Neural cell (in vitro differentiated cells): ENCODE data around the gene KANSL3. TPM values are rescaled to one million over a fixed set of nuclear protein-coding genes. Genes with fewer than 3 reads are reported as not detected.
"Not testable (repeated sequence)": the region's sequence is repeated elsewhere in the genome, so short reads cannot be mapped to it uniquely, and the experiment has no call there.

Experiments
- H2AFZ ChIP-seq: fragments of 200-600, 300-800 bp; sonication (generic), shearing (Covaris generic); 2 replicates; pipeline ENCODE4 v1.6.0; 2014; ENCODE audit warnings: low read depth, mild to moderate bottlenecking, antibody characterized with exemption, low read length, moderate library complexity
- H3F3A ChIP-seq: fragments of 200-600 bp; shearing (Covaris generic); 2 replicates; pipeline ENCODE4 v1.6.1; 2016; ENCODE audit warnings: mild to moderate bottlenecking, moderate library complexity, mixed read lengths, antibody characterized with exemption, low read length; ENCODE audit not compliant: insufficient read depth, poor library complexity, severe bottlenecking
- H3K27ac ChIP-seq: fragments of 200-600, 300-800 bp; sonication (generic), shearing (Covaris generic); 2 replicates; pipeline ENCODE4 v1.5.1; 2014; ENCODE audit warnings: mild to moderate bottlenecking, low read length, moderate library complexity
- H3K27me3 ChIP-seq: fragments of 300-800, 200-600 bp; sonication (generic), shearing (Covaris generic); 2 replicates; pipeline ENCODE4 v1.6.0; 2014; ENCODE audit warnings: mild to moderate bottlenecking, low read depth, low read length, moderate library complexity; ENCODE audit not compliant: insufficient read depth
- H3K36me3 ChIP-seq: fragments of 300-800, 200-600 bp; sonication (generic), shearing (Covaris generic); 2 replicates; pipeline ENCODE4 v1.5.1; 2014; ENCODE audit warnings: mild to moderate bottlenecking, antibody characterized with exemption, low read length, moderate library complexity; ENCODE audit not compliant: insufficient read depth
- H3K4me2 ChIP-seq: fragments of 300-800, 200-600 bp; sonication (generic), shearing (Covaris generic); 2 replicates; pipeline ENCODE4 v1.6.0; 2014; ENCODE audit warnings: mild to moderate bottlenecking, low read length
- H3K4me3 ChIP-seq: fragments of 300-800, 200-600 bp; sonication (generic), shearing (Covaris generic); 2 replicates; pipeline ENCODE4 v1.5.1; 2014; ENCODE audit warnings: mild to moderate bottlenecking, low read length, moderate library complexity
- H3K79me2 ChIP-seq: fragments of 200-600 bp; shearing (Covaris generic); replicated peaks from 2 replicates; pipeline ENCODE4 v1.6.0; 2014; ENCODE audit warnings: mild to moderate bottlenecking, low read length, moderate library complexity; ENCODE audit not compliant: insufficient read depth
- H3K9ac ChIP-seq: fragments of 300-800, 200-600 bp; sonication (generic), shearing (Covaris generic); 2 replicates; pipeline ENCODE4 v1.6.1; 2016; ENCODE audit warnings: mild to moderate bottlenecking, low read length, mixed read lengths
- H3K9me2 ChIP-seq: fragments of 200-600 bp; shearing (Covaris generic); 2 replicates; pipeline ENCODE4 v1.6.1; 2016; ENCODE audit warnings: mild to moderate bottlenecking, low read length, mixed read lengths; ENCODE audit not compliant: insufficient read depth
- H3K9me3 ChIP-seq: fragments of 200-600, 300-800 bp; sonication (generic), shearing (Covaris generic); 2 replicates; pipeline ENCODE4 v1.6.1; 2016; ENCODE audit warnings: mild to moderate bottlenecking, mixed run types, low read length, moderate library complexity, mixed read lengths
- H4K20me1 ChIP-seq: fragments of 200-600 bp; shearing (Covaris generic); 2 replicates; pipeline ENCODE4 v1.6.1; 2016; ENCODE audit warnings: mild to moderate bottlenecking, mixed run types; ENCODE audit not compliant: insufficient read depth
- MXI1 ChIP-seq: fragments of 450-650 bp; conservative IDR thresholded peaks from 2 replicates; pipeline ENCODE4 v1.6.1; 2014; ENCODE audit warnings: antibody characterized with exemption, mild to moderate bottlenecking; ENCODE audit not compliant: poor library complexity, severe bottlenecking
- polyA plus RNA-seq: library from polyadenylated mRNA; depleted of rRNA; stranded (reverse); fragments of >200 nt; gene quantifications from 2 replicates; pipeline ENCODE4 v1.2.3, GENCODE V29; 2014
- TF ChIP-seq, protein P1 (sequence below): fragments of 450-650 bp; IDR thresholded peaks from 2 replicates; pipeline ENCODE4 v1.5.1; 2014; ENCODE audit warnings: antibody characterized with exemption, mild to moderate bottlenecking, moderate library complexity; ENCODE audit not compliant: poor library complexity, severe bottlenecking
- TF ChIP-seq, protein P2 (sequence below): IDR thresholded peaks from 2 replicates; pipeline ENCODE4 v1.6.1; 2012; ENCODE audit warnings: borderline replicate concordance

The KANSL3 gene
- polyA plus RNA-seq, 1 donor from 2014 or later = 37.7 TPM

DNA sequence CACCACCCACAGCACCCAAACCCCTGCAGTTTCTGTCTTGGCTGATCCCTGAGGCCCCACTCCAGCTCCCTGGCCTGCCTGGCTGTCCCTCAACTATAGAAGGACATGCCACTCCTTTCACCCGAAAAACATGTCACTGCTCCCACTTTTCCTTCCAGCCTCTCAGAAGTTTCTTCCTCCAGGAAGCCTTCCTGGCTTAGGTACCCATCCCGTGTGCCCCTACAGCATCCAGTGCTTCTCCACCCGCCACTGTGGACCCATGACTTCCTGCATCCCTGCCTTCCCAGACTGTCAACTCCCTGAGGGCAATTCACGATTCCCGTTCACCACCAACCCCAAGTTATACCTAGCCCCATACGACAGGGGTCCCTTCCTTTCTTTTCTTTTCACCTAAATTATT, 80.1 kb downstream of the KANSL3 start:
- Histone ChIP-seq H3K4me2 (no peak overlapping the region), H2AFZ (no peak overlapping the region), H3K9me3 (no peaks in the 10 kb centered on the region), H3K4me3 (no peak overlapping the region), H3K79me2 (no peaks in the 10 kb centered on the region), H3F3A (no peaks in the 10 kb centered on the region), H3K36me3 (no peaks in the 10 kb centered on the region), H3K9ac (no peak overlapping the region), H3K27me3 (no peaks in the 10 kb centered on the region), H3K9me2 (no peaks in the 10 kb centered on the region), H4K20me1 (no peaks in the 10 kb centered on the region), H3K27ac (no peak overlapping the region)
- TF ChIP-seq, protein P1, sequence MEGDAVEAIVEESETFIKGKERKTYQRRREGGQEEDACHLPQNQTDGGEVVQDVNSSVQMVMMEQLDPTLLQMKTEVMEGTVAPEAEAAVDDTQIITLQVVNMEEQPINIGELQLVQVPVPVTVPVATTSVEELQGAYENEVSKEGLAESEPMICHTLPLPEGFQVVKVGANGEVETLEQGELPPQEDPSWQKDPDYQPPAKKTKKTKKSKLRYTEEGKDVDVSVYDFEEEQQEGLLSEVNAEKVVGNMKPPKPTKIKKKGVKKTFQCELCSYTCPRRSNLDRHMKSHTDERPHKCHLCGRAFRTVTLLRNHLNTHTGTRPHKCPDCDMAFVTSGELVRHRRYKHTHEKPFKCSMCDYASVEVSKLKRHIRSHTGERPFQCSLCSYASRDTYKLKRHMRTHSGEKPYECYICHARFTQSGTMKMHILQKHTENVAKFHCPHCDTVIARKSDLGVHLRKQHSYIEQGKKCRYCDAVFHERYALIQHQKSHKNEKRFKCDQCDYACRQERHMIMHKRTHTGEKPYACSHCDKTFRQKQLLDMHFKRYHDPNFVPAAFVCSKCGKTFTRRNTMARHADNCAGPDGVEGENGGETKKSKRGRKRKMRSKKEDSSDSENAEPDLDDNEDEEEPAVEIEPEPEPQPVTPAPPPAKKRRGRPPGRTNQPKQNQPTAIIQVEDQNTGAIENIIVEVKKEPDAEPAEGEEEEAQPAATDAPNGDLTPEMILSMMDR = no peak
- no peak for TF ChIP-seq MXI1

DNA sequence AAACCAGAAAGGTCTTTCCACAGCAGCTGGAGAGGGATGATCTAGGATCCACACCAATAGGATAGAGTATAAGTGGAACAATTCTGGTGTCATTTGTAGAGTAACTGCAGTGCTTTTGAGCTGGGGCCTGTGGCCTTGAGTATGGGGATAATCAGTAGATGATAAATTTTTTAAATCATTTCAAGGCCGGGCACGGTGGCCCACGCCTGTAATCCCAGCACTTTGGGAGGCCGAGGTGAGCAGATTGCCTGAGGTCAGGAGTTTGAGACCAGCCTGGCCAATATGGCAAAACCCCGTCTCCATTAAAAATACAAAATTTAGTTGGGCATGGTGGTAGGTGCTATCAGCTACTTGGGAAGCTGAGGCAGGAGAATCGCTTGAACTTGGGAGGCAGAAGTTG, 80.7 kb downstream of the KANSL3 start:
- not testable (repeated sequence) for H3K27me3 ChIP-seq, H3K4me3 ChIP-seq, H3K9me3 ChIP-seq, H3K4me2 ChIP-seq, H2AFZ ChIP-seq, H4K20me1 ChIP-seq, H3K27ac ChIP-seq, H3F3A ChIP-seq, H3K36me3 ChIP-seq, H3K79me2 ChIP-seq, H3K9me2 ChIP-seq, H3K9ac ChIP-seq

DNA sequence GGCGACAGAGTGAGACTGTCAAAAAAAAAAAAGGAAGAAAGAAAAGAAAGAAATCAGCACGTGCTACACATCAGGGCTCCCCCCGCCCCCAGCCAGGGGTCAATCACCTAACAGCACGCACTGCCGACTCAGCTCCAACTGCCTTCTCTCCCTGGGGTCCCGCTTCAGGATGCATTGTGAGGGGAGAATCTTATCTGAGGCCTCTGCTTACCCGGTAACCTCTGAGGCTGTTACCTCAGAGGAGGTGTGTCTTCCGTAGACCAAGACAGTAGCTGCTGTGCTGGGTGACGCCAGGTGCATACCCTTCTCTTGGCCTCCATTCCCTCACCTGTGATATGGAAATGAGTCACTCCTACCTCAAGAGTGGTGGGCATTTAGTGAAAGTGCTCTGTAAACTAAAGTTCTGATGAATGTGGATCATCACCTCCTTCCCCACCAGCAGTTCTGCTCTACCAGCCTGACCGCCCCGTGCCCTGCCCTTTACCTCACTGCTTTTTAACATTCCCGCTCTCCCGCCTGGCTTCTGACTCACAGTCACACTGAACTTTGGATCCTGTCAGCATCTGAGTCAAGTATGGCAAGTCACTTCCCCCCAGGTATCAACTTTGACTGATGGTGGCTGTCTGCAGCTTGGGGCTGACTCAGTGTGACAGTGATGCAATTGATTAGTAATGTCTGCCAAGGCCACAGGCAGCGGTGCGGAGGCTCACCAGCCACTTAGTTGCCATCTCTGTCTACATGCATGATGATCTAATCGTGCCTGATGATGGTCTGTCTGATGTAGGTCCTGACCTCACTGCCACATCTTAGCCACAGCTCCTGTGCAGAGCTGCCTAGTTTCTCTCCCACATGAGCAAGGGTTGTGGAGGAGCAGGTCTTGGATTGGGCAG, 81.4 kb downstream of the KANSL3 start:
- Histone ChIP-seq H2AFZ (no peak overlapping the region), H3K9ac (no peak overlapping the region), H3K27me3 (no peaks in the 10 kb centered on the region), H3F3A (no peaks in the 10 kb centered on the region), H3K36me3 (no peaks in the 10 kb centered on the region), H3K79me2 (no peaks in the 10 kb centered on the region), H3K4me3 (no peak overlapping the region), H3K4me2 (no peak overlapping the region), H4K20me1 (no peaks in the 10 kb centered on the region), H3K9me3 (no peaks in the 10 kb centered on the region), H3K9me2 (no peaks in the 10 kb centered on the region), H3K27ac (no peak overlapping the region)
- TF ChIP-seq, protein P1 = no peak
- TF ChIP-seq, protein P2, sequence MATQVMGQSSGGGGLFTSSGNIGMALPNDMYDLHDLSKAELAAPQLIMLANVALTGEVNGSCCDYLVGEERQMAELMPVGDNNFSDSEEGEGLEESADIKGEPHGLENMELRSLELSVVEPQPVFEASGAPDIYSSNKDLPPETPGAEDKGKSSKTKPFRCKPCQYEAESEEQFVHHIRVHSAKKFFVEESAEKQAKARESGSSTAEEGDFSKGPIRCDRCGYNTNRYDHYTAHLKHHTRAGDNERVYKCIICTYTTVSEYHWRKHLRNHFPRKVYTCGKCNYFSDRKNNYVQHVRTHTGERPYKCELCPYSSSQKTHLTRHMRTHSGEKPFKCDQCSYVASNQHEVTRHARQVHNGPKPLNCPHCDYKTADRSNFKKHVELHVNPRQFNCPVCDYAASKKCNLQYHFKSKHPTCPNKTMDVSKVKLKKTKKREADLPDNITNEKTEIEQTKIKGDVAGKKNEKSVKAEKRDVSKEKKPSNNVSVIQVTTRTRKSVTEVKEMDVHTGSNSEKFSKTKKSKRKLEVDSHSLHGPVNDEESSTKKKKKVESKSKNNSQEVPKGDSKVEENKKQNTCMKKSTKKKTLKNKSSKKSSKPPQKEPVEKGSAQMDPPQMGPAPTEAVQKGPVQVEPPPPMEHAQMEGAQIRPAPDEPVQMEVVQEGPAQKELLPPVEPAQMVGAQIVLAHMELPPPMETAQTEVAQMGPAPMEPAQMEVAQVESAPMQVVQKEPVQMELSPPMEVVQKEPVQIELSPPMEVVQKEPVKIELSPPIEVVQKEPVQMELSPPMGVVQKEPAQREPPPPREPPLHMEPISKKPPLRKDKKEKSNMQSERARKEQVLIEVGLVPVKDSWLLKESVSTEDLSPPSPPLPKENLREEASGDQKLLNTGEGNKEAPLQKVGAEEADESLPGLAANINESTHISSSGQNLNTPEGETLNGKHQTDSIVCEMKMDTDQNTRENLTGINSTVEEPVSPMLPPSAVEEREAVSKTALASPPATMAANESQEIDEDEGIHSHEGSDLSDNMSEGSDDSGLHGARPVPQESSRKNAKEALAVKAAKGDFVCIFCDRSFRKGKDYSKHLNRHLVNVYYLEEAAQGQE = no peak
- no peak for TF ChIP-seq MXI1
